HUES48 (cell line): ENCODE data around the gene ADARB1.

Experiments used
- H3K27ac ChIP-seq: one replicate; pipeline ENCODE4 v1.7.0; 2013; ENCODE audit warnings: low read depth, low read length, inconsistent platforms
- H3K27me3 ChIP-seq: 2 replicates; pipeline ENCODE4 v1.6.1; 2013; ENCODE audit warnings: mild to moderate bottlenecking, low read length; ENCODE audit not compliant: control insufficient read depth, insufficient read depth
- H3K36me3 ChIP-seq: 2 replicates; pipeline ENCODE4 v1.6.1; 2013; ENCODE audit warnings: low read length; ENCODE audit not compliant: control insufficient read depth, insufficient read depth
- H3K4me1 ChIP-seq: 2 replicates; pipeline ENCODE4 v1.6.1; 2013; ENCODE audit warnings: mild to moderate bottlenecking, low read length; ENCODE audit not compliant: control insufficient read depth, insufficient read depth
- H3K4me3 ChIP-seq: 2 replicates; pipeline ENCODE4 v1.5.1; 2013; ENCODE audit warnings: mild to moderate bottlenecking, low read depth, low read length
- H3K9ac ChIP-seq: 2 replicates; pipeline ENCODE4 v1.6.1; 2013; ENCODE audit warnings: mild to moderate bottlenecking, low read depth, low read length, moderate library complexity
- H3K9me3 ChIP-seq: 2 replicates; pipeline ENCODE4 v1.6.1; 2013; ENCODE audit warnings: low read length; ENCODE audit not compliant: control insufficient read depth, insufficient read depth

The ADARB1 gene

DNA sequence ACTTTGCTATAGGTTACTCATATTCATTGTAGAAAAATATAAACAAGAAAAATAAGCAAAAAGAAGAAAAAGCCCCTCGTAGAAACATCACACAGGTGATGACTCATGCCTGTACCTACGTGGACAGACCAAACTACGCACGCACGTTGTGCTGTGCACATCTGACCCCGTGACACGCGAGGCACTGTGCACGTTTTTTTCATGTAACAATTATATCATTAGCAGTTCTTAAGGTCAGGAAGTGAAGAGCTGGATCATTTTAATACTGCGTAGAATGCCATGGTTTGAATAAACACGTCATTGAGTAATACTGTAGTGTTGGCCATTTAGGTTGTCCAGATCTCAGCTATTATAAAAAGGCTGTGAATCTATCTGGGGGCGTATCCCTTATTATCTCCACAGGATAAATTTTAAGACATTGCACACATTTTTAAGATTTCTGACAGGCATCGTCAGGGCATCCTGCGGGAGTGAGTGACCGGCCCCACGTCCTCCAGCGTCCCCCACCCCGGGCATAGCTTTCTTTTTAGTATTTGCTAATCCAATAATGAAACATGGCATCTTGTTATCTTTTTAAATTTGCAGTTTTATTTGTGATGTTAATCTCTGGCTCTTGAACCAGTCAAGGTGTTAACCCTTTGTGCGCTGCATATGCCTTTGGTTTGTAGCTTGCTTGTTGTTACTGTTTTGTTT lies 23.4 kb upstream of the ADARB1 start:
- Histone ChIP-seq H3K9me3 (no peaks in the 10 kb centered on the region), H3K4me1 (peaks cover 19% of the 10 kb centered on the region), H3K9ac (no peak overlapping the region), H3K27ac (no peak overlapping the region), H3K4me3 (no peak overlapping the region), H3K27me3 (no peaks in the 10 kb centered on the region), H3K36me3 (no peaks in the 10 kb centered on the region)

DNA sequence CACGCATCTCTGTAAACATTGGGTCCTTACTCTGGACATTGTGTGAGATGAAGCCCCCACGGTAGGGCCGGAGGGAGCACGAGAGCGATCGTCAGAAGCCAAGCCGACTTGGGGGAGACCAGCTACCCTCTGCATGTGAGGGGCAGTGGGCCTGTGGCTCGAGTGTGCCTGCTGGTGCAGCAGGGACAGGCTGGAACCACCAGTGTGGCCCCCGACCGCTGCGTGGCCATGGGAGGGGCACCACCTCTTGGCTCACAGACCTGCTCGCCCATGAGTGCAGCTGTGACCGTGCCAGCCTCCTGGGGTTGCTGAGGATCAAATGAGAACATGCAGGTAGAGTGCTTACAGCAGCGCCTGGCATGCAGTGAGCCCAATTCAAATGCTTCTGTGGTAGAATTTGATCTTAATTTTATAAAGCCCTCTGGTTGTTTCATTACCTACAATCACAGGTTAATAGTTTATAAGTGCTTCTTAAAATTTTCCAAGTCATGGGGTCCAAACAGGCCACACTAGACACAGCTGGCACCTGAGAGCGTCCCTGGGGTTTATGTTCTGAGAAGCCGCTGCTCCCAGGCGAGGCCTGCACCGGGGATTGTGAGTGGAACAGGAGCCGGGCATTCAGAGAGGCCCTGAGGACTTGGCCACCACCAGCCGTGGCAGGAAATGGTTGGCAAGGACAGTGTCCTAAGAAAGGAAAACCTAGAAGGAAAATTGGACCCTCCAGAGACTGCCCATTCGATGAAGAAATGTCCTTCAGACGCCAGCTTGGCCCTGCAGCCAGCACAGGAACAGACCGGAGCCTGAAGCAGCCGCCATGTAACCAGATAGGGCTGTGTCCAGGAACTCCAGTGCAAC lies 22.6 kb upstream of the ADARB1 start:
- H3K9ac ChIP-seq, result 0 out of 2 replicates have a peak overlapping the region, but pooled peaks have one; percentile 5
- H3K4me3 ChIP-seq, result no peak overlapping the region
- no peaks in the 10 kb centered on the region for H3K36me3 ChIP-seq
- no peaks in the 10 kb centered on the region for H3K9me3 ChIP-seq
- no peaks in the 10 kb centered on the region for H3K27me3 ChIP-seq
- peaks cover 19% of the 10 kb centered on the region for H3K4me1 ChIP-seq
- no peak overlapping the region for H3K27ac ChIP-seq

DNA sequence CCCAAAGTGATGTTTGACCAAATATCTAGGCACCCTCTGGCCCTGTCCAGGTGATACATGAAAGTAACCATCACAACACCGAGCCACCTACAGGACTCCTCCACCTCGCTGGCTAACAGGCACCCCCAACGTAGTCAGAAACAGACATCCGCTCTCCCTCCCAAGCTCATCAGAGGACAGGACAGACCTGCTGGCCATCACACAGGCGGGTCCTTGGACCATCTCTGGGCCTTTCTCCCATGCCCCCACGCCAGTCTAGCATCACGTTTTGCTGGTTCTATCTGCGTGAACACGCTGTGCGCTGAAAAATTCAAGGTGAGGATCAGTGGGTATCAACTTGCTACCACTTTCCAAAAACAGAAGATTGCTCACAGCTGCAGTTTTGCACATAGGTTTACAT lies 21.4 kb upstream of the ADARB1 start:
- Histone ChIP-seq H3K9me3 (no peaks in the 10 kb centered on the region), H3K27ac (no peak overlapping the region), H3K4me3 (no peak overlapping the region), H3K36me3 (no peaks in the 10 kb centered on the region), H3K27me3 (no peaks in the 10 kb centered on the region), H3K4me1 (peaks cover 19% of the 10 kb centered on the region), H3K9ac (no peak overlapping the region)

DNA sequence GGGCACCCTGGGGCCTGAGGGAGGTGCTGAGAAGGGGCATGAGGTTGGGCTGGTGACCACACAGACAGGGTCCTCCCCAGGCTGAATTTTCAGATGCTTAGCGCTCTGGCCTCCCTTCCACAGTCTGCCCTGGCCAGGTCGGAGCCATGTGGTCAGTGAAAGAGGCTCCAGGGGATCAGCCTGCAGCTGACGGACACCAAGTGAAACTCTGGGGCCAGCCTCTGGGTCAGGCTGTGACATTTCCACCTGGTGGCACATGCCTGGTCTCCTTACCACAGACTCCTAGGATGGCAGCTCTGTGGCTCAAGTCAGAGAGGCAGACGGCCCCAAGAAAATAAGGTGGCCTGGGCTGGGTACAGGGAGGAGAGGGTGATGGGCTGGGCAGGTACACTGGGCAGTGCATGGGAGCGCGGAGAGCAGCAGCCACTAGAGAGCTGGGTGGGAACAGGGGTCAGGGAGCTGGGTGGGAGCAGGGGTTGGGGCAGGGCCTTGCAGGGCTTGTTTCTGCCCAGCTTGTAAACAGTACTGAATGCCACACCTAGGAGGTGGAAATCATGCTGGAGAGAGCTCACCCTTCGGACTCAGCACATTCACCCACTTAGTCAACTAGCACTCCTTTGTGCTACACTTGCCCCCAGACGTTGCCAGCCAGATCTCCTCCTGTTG lies 20.7 kb upstream of the ADARB1 start:
- H3K9ac ChIP-seq, result no peak overlapping the region
- H3K9me3 ChIP-seq, result no peaks in the 10 kb centered on the region
- H3K4me3 ChIP-seq, result no peak overlapping the region
- H3K36me3 ChIP-seq, result no peaks in the 10 kb centered on the region
- H3K27ac ChIP-seq, result no peak overlapping the region
- peaks cover 19% of the 10 kb centered on the region for H3K4me1 ChIP-seq
- no peaks in the 10 kb centered on the region for H3K27me3 ChIP-seq

DNA sequence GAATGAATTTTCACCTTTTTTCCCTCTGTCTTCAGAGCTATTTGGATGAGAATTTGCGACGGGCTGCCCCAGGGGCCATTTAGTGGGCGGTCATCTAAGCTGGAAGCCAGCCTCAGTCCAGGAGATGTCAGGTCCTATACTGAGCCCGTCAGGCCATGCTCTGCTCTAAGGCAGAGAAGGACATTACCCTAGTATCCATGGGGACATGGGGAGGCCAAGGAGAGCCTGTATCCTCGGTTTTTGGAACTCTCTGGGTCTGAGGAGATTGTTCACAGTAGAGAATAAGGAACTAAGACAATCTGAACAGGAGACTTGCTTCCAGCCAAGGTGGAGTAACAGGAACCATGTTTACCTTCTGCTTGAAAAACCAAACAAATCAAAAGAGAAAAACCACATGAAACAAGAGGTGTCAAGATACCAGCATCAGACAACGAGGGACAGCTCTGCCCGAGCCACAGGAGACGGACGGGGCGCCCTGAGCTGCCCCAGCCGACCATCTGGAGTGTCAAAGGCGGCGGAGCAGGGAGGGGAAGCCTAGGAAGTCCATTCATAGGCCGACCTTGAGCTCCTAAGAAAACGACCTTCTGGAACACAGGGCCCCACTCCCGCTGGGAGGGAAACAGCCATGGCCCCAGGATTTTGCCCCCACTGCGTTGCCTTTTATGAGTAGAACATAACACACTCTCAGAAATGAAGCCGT lies 20.0 kb upstream of the ADARB1 start:
- Histone ChIP-seq H3K9me3 (no peaks in the 10 kb centered on the region), H3K4me1 (peaks cover 19% of the 10 kb centered on the region), H3K27ac (no peak overlapping the region), H3K27me3 (no peaks in the 10 kb centered on the region), H3K4me3 (no peak overlapping the region), H3K36me3 (no peaks in the 10 kb centered on the region), H3K9ac (no peak overlapping the region)

DNA sequence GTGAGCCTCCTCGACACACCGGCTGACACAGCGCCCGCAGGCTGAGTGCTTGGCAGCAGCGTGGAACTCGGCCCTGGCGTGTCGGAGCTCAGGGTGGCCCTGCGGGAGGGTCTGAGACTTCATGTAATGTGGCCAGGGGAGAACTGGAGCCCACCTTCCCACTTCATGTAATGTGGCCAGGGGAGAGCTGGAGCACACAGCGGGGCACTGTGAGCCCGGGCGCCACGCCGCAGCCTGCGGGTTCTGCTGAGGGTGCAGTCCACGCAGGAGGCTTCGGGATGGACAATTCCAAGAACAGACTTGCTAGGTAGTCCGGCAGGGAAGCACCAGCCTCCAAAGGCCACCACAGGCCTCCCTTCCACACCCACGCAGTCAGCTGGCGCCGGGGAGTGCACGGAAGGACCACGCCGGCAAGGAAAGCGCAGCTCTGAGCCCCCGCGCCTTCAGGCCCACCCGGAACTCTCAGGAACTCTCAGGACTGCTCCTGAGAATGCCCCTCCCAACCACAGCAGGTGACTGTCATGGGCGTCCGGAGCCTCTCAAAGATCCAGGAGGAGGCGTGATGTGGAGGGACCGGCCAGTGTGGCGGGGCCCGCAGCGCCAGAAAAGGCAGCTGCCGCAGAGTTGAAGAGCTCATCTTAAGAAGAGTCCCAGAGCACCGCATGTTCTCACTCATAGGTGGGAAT lies 19.3 kb upstream of the ADARB1 start:
- H3K9ac ChIP-seq, result no peak overlapping the region
- no peaks in the 10 kb centered on the region for H3K36me3 ChIP-seq
- no peak overlapping the region for H3K27ac ChIP-seq
- H3K4me3 ChIP-seq, result no peak overlapping the region
- H3K9me3 ChIP-seq, result no peaks in the 10 kb centered on the region
- H3K27me3 ChIP-seq, result no peaks in the 10 kb centered on the region
- H3K4me1 ChIP-seq, result peaks cover 16% of the 10 kb centered on the region

DNA sequence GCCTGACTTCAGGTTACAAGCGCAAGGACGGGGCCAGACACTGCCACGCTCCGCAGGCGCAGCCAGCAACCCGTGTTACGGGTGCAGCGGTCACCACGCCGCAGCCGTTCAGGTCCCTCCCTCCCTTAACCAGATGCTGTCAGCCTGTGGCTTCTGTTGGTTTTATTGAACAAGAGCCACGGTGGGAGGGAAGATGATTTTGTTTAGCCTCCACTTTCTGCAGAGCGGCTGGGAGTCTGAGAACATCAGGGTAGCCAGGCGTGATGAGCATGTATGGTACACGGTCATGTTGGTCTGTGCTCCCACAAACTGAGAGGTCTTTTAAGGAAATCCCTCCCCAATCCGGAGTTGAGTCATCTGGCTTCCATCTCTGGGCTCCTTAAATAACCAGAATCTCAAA lies 18.5 kb upstream of the ADARB1 start:
- H3K9ac ChIP-seq, result no peak overlapping the region

DNA sequence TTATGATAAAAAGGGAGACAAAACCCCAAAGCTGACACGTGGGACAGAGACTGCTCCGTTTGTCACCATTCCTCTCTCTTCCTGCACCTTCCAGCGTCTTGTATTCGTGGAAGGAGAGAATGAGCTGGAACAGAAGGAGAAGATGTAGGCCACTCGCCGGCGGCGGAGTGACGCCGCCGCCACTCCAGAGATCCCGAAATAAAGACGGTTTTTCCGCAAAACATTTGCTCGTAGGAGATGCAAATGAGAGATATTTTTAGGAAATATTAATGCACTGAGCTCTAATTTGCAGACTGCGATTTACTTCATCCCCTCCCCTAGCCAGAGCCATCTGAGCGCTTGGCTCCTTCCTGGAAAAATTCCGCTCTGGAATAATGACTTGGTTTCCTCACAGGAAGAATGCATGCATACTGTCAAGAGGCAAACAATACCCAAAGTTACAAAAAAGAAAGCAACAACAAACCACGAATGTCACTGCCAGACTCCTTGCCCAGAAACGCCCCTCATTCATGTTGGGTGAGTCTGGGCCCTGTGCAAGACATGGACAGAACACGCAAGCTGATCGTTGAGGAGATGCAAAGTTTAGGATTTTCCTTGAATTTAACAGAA lies 18.0 kb upstream of the ADARB1 start:
- Histone ChIP-seq H3K9ac (no peak overlapping the region), H3K27me3 (no peaks in the 10 kb centered on the region), H3K27ac (no peak overlapping the region), H3K9me3 (no peaks in the 10 kb centered on the region), H3K36me3 (no peaks in the 10 kb centered on the region), H3K4me1 (peaks cover 3% of the 10 kb centered on the region), H3K4me3 (no peak overlapping the region)

More for the DNA sequence above, 18.5 kb upstream of the ADARB1 start:
- H3K36me3 ChIP-seq, result no peaks in the 10 kb centered on the region
- no peak overlapping the region for H3K4me3 ChIP-seq
- peaks cover 8% of the 10 kb centered on the region for H3K4me1 ChIP-seq
- H3K9me3 ChIP-seq, result no peaks in the 10 kb centered on the region
- H3K27ac ChIP-seq, result no peak overlapping the region
- H3K27me3 ChIP-seq, result no peaks in the 10 kb centered on the region

DNA sequence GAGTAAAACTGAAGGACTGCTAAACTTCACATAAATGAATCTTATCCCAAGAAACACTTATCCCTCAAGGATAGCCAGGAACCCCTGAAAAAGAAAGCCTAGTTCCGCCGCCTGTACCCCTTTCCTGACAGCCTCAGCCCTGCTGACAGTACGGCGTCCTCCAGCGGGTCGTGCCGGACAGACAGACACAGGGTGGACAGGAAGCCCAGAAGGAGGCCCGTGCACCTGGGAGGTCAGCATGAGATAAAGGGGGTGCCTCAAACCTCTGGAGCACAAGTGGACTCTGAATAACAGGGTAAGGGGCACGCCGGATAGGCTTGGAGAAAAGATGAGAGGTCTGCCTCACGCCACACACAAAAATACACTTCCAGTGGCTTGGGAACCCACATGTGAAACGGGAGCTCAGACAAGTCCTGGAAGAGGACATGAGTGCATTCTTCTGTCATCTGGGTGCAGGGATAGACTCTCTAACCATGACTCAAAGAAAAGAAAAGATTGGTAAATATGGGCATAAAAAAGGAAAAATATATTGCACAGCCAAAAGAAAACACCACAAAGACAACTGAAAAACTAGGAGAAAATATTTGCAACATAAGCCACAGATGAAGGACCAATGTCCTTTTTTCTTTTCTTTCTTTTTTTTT lies 17.3 kb upstream of the ADARB1 start:
- Histone ChIP-seq H3K36me3 (no peaks in the 10 kb centered on the region), H3K27me3 (no peaks in the 10 kb centered on the region), H3K4me1 (no peaks in the 10 kb centered on the region), H3K27ac (no peak overlapping the region), H3K9ac (no peak overlapping the region), H3K4me3 (no peak overlapping the region), H3K9me3 (no peaks in the 10 kb centered on the region)

DNA sequence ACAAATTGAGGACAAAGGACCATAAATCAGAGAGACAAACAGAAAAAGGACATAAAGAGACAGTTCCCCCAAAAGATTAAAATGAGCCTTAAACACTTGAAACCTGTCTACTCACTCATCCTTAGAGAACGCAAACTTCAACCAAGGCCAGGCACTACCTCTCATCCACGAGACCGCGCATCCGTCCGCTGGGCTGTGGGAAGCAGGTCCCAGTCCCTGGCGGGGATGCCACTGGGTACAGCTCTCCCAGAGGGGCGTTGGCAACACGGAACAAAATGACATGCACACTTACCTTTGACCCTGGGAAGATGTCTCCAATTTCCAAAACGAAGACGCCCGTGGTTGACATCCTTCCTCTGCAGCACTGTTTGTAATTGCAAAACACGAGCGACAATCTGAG lies 16.5 kb upstream of the ADARB1 start:
- H3K4me1 ChIP-seq, result no peaks in the 10 kb centered on the region
- no peak overlapping the region for H3K4me3 ChIP-seq
- no peaks in the 10 kb centered on the region for H3K27me3 ChIP-seq
- no peaks in the 10 kb centered on the region for H3K36me3 ChIP-seq
- H3K9ac ChIP-seq, result no peak overlapping the region
- no peaks in the 10 kb centered on the region for H3K9me3 ChIP-seq
- H3K27ac ChIP-seq, result no peak overlapping the region
